Measurements from ENCODE around the gene TSC22D4. TPM values are rescaled to one million over a fixed set of nuclear protein-coding genes. Genes with fewer than 3 reads are reported as not detected.

The TSC22D4 gene
- polyA plus RNA-seq, 1 of the 3 experiments (the other 2 are of a cell fraction), result 32.7 TPM

- Histone ChIP-seq H2AFZ (ENCODE audit: low read depth) (no peak overlapping the region), H3K27me3 (ENCODE audit: insufficient read depth) (no peaks in the 10 kb centered on the region), H3K4me3 (ENCODE audit: low read depth in 2 of 2, low read length in 1 of 2) (no peak overlapping the region), H3K36me3 (replicated peaks in 1 of 2; ENCODE audit: control insufficient read depth in 1 of 2, insufficient read depth in 2 of 2, low read length in 1 of 2) (peaks cover 0 to 6% of the 10 kb centered on the region in 2 experiments), H3F3A (replicated peaks; ENCODE audit: insufficient read depth) (peaks cover 6% of the 10 kb centered on the region), H3K9ac (no peak overlapping the region), H3K27ac (ENCODE audit: low read depth in 2 of 2, low read length in 1 of 2) (no peak overlapping the region), H4K20me1 (ENCODE audit: insufficient read depth) (no peaks in the 10 kb centered on the region), H3K4me1 (ENCODE audit: control insufficient read depth in 1 of 2, insufficient read depth in 2 of 2, low read depth in 1 of 2, low read length in 1 of 2) (peaks cover 3 to 42% of the 10 kb centered on the region in 2 experiments; a peak in 2 of 4 replicates), H3K9me2 (no peaks in the 10 kb centered on the region), H3K9me3 (no peaks in the 10 kb centered on the region), H3K4me2 (peak overlapping the region; percentile 93; the same call in 1 of the 2 replicates), H3K79me2 (ENCODE audit: insufficient read depth) (peaks cover 5% of the 10 kb centered on the region; the same call in 1 of the 2 replicates)
- POLR2A ChIA-PET, result no interaction called here
- CTCF ChIA-PET, result interaction anchor here (1.0 to 11.1 kb wide), 4 partner anchors 17 to 75 kb away, joined by 3 to 151 read pairs (median 18); partner anchors contain the start of gene AGFG2
- TF ChIP-seq GABPA (IDR thresholded peaks at IDR 0.05; ENCODE audit: low read depth) (no peak), REST (IDR thresholded peaks at IDR 0.05; ENCODE audit: low read depth, low read length) (no peak), RAD21 (IDR thresholded peaks at IDR 0.05; ENCODE audit: low read length) (no peak), EZH2phosphoT487 (IDR thresholded peaks at IDR 0.05; ENCODE audit: borderline replicate concordance, low read depth) (no peak), NFIC (IDR thresholded peaks at IDR 0.05; ENCODE audit: borderline replicate concordance) (no peak)
- no peak for DNase-seq
- 93% methylated on average over 5 of the region's 5 CpGs for WGBS (ENCODE audit: low lambda C conversion rate)
These were observed 7.2 kb upstream of the TSC22D4 start for GRCh38 chr7:100486111-100486636.

- Histone ChIP-seq H3K9me2 (no peaks in the 10 kb centered on the region), H3K27ac (ENCODE audit: low read depth in 2 of 2, low read length in 1 of 2) (no peak overlapping the region; a peak in 1 of 4 replicates), H3K9me3 (no peaks in the 10 kb centered on the region), H3K27me3 (ENCODE audit: insufficient read depth) (no peaks in the 10 kb centered on the region), H2AFZ (ENCODE audit: low read depth) (no peak overlapping the region), H3F3A (replicated peaks; ENCODE audit: insufficient read depth) (peaks cover 6% of the 10 kb centered on the region), H3K4me1 (ENCODE audit: control insufficient read depth in 1 of 2, insufficient read depth in 2 of 2, low read depth in 1 of 2, low read length in 1 of 2) (peaks cover 3 to 40% of the 10 kb centered on the region in 2 experiments; a peak in 2 of 4 replicates), H3K4me2 (peak overlapping the region; percentile 93; the same call in 1 of the 2 replicates), H3K4me3 (ENCODE audit: low read depth in 2 of 2, low read length in 1 of 2) (no peak overlapping the region), H3K9ac (no peak overlapping the region), H4K20me1 (ENCODE audit: insufficient read depth) (no peaks in the 10 kb centered on the region), H3K36me3 (replicated peaks in 1 of 2; ENCODE audit: control insufficient read depth in 1 of 2, insufficient read depth in 2 of 2, low read length in 1 of 2) (peaks cover 0 to 6% of the 10 kb centered on the region in 2 experiments), H3K79me2 (ENCODE audit: insufficient read depth) (peaks cover 5% of the 10 kb centered on the region; the same call in 1 of the 2 replicates)
- ChIA-PET CTCF (interaction anchor here (1.0 to 11.1 kb wide), 4 partner anchors 16 to 206 kb away, joined by 3 to 151 read pairs (median 18); partner anchors contain the start of gene AGFG2), POLR2A (no interaction called here)
- no peak for TF ChIP-seq EP300 (IDR thresholded peaks at IDR 0.05; ENCODE audit: borderline replicate concordance in 1 of 2, low read depth in 1 of 2, low read length in 1 of 2)
- no peak for TF ChIP-seq TCF12 (IDR thresholded peaks at IDR 0.05)
- no peak for TF ChIP-seq REST (IDR thresholded peaks at IDR 0.05; ENCODE audit: low read depth, low read length)
- TF ChIP-seq FOSL2 (IDR thresholded peaks at IDR 0.05; ENCODE audit: borderline replicate concordance, low read depth), result no peak
- TF ChIP-seq JUND (IDR thresholded peaks at IDR 0.05), result no peak
- TF ChIP-seq MEF2A (IDR thresholded peaks at IDR 0.05; ENCODE audit: borderline replicate concordance, low read depth), result no peak
- no peak for TF ChIP-seq PBX3 (IDR thresholded peaks at IDR 0.05)
- TF ChIP-seq MAX (IDR thresholded peaks at IDR 0.05; ENCODE audit: low read depth), result no peak
- no peak for TF ChIP-seq NFIC (IDR thresholded peaks at IDR 0.05; ENCODE audit: borderline replicate concordance)
- TF ChIP-seq CHD2 (IDR thresholded peaks at IDR 0.05; ENCODE audit: low read length, partially characterized antibody), result no peak
- no peak for TF ChIP-seq TAF1 (IDR thresholded peaks at IDR 0.05; ENCODE audit: borderline replicate concordance, low read depth, low read length)
- WGBS (ENCODE audit: low lambda C conversion rate), result 78% methylated on average over 4 of the region's 4 CpGs
- DNase-seq, result peak; percentile 33
These were observed 6.5 kb upstream of the TSC22D4 start for GRCh38 chr7:100485471-100485876.
